ENCODE measurements around the gene VTI1A. TPM values are rescaled to one million over a fixed set of nuclear protein-coding genes. Genes with fewer than 3 reads are reported as not detected.

VTI1A gene
- total and polyA plus RNA-seq, 2 of the 4 experiments (the other 2 are of a cell fraction): 9.7 to 24.9 TPM

DNA sequence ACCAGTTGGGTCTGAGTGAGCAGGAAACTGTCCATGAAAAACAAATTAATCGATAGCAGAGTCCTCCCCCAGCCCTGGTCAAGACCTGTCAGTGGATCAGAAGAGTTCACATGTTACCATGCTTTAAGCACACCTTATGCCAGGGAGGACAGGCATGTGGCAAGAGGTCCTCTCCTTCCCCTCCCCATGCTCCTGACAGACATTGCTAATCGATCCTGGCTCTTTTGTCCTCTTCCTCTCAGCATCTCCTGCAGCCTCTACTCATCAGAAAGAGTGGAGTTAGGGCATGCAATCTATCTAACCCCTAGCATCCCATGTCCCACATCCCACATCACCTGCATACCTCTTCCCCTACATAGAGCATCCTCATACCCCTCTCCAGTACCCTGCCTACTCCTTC is 385.9 kb downstream of the VTI1A start:
- H2BK120ac ChIP-seq (ENCODE audit: low read depth, low read length): no peak overlapping the region
- POLR2A ChIA-PET (ENCODE audit: unreplicated experiment): no interaction called here
- dilution Hi-C loops (cut with HindIII; ENCODE audit: low sequenced_read_pairs, unreplicated experiment): no loop called here

More for the DNA sequence above, 385.9 kb downstream of the VTI1A start:
- no peaks in the 10 kb centered on the region; the same call in 1 of the 2 replicates for H3K4me1 ChIP-seq (ENCODE audit: control insufficient read depth, insufficient read depth, low read length)
- no peaks in the 10 kb centered on the region for H3K36me3 ChIP-seq (ENCODE audit: control insufficient read depth, insufficient read depth, low read length)
- intact Hi-C loops (cut with micrococcal nuclease) (no loop called here), in situ Hi-C loops (cut with MboI; ENCODE audit: low sequenced_read_pairs) (no loop called here)
- H3K23ac ChIP-seq (ENCODE audit: low read depth, low read length): no peak overlapping the region
- CTCF ChIA-PET: no interaction called here
- no peak overlapping the region for H4K8ac ChIP-seq (ENCODE audit: low read depth in 2 of 2, low read length in 2 of 2)
- H3K9me3 ChIP-seq (ENCODE audit: control insufficient read depth, insufficient read depth, low read length): no peaks in the 10 kb centered on the region
- no peaks in the 10 kb centered on the region for H4K20me1 ChIP-seq (ENCODE audit: insufficient read depth, low read length)
- ATAC-seq (ENCODE audit: low read depth) (no peak), DNase-seq (no peak)
- H3K27ac ChIP-seq (ENCODE audit: insufficient read depth, low read length): no peak overlapping the region
- H3K9me1 ChIP-seq (ENCODE audit: insufficient read depth, low read length): no peaks in the 10 kb centered on the region
- TF ChIP-seq RCOR1 (IDR thresholded peaks at IDR 0.05; ENCODE audit: insufficient replicate concordance, low read length) (no peak), CHD1 (IDR thresholded peaks at IDR 0.05; ENCODE audit: low read depth, low read length) (no peak), MXI1 (IDR thresholded peaks at IDR 0.05; ENCODE audit: borderline replicate concordance, low read depth, low read length) (no peak), MAFK (IDR thresholded peaks at IDR 0.05; ENCODE audit: low read depth, low read length) (no peak), RFX5 (IDR thresholded peaks at IDR 0.05; ENCODE audit: low read depth, low read length) (no peak), CEBPB (IDR thresholded peaks at IDR 0.05; ENCODE audit: low read depth, low read length) (no peak), NFE2L2 (IDR thresholded peaks at IDR 0.05; ENCODE audit: low read depth, low read length) (no peak), RAD21 (IDR thresholded peaks at IDR 0.05; ENCODE audit: low read length) (no peak), FOS (IDR thresholded peaks at IDR 0.05; ENCODE audit: low read depth, low read length) (no peak), BHLHE40 (IDR thresholded peaks at IDR 0.05; ENCODE audit: low read depth, low read length) (no peak), SMC3 (IDR thresholded peaks at IDR 0.05; ENCODE audit: low read depth, low read length) (no peak), MAZ (IDR thresholded peaks at IDR 0.05; ENCODE audit: borderline replicate concordance, low read depth, low read length) (no peak), CTCF (conservative IDR thresholded peaks at IDR 0.05; ENCODE audit: low read depth, low read length) (no peak)
- TF ChIP-seq, protein P1, sequence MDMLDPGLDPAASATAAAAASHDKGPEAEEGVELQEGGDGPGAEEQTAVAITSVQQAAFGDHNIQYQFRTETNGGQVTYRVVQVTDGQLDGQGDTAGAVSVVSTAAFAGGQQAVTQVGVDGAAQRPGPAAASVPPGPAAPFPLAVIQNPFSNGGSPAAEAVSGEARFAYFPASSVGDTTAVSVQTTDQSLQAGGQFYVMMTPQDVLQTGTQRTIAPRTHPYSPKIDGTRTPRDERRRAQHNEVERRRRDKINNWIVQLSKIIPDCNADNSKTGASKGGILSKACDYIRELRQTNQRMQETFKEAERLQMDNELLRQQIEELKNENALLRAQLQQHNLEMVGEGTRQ (IDR thresholded peaks at IDR 0.05; ENCODE audit: low read depth, low read length): no peak
- TF ChIP-seq, protein P2, sequence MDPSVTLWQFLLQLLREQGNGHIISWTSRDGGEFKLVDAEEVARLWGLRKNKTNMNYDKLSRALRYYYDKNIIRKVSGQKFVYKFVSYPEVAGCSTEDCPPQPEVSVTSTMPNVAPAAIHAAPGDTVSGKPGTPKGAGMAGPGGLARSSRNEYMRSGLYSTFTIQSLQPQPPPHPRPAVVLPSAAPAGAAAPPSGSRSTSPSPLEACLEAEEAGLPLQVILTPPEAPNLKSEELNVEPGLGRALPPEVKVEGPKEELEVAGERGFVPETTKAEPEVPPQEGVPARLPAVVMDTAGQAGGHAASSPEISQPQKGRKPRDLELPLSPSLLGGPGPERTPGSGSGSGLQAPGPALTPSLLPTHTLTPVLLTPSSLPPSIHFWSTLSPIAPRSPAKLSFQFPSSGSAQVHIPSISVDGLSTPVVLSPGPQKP (IDR thresholded peaks at IDR 0.05; ENCODE audit: borderline replicate concordance, low read depth, low read length): no peak
- H3K56ac ChIP-seq (ENCODE audit: extremely low read depth, insufficient read depth, low read length): no peak overlapping the region
- no peak overlapping the region for H4K5ac ChIP-seq (ENCODE audit: low read depth, low read length)
- H2AK5ac ChIP-seq (ENCODE audit: low read depth, low read length): no peak overlapping the region
- H2AK9ac ChIP-seq (replicated peaks; ENCODE audit: low read depth, low read length, poor library complexity): no peak overlapping the region
- no peak overlapping the region for H3K4ac ChIP-seq (ENCODE audit: low read depth, low read length)
- 82% methylated on average over 2 of the region's 2 CpGs; no CpG with 5 or more reads in 1 of the 2 experiments for WGBS, 2 experiments (ENCODE audit: extremely low coverage in 2 of 2, insufficient read length in 1 of 2)
- no peak overlapping the region for H2BK15ac ChIP-seq (ENCODE audit: low read depth, low read length)
- no peak overlapping the region for H2BK5ac ChIP-seq (ENCODE audit: low read depth, low read length, poor library complexity, severe bottlenecking)
- no peak overlapping the region for H4K91ac ChIP-seq (ENCODE audit: insufficient read depth, low read depth, low read length)
- BruUV-seq (replicated peaks): no TSS peak
- H3K4me2 ChIP-seq (ENCODE audit: low read depth, low read length): no peak overlapping the region
- H3K18ac ChIP-seq (ENCODE audit: low read depth, low read length): no peak overlapping the region
- no peaks in the 10 kb centered on the region for H3K79me1 ChIP-seq (ENCODE audit: low read depth in 1 of 2, low read length in 2 of 2)
- H3K9ac ChIP-seq (ENCODE audit: low read depth, low read length): no peak overlapping the region
- no peaks in the 10 kb centered on the region for H3K27me3 ChIP-seq (ENCODE audit: control insufficient read depth, insufficient read depth, low read length)
- H2BK20ac ChIP-seq (ENCODE audit: low read depth, low read length): no peak overlapping the region
- no peak overlapping the region for H2AFZ ChIP-seq (replicated peaks; ENCODE audit: low read length, poor library complexity)
- H3K4me3 ChIP-seq (ENCODE audit: insufficient read depth, low read depth, low read length): no peak overlapping the region
- H3K14ac ChIP-seq (replicated peaks; ENCODE audit: low read depth, low read length): no peak overlapping the region

All from IMR-90 (cell line).